ENCODE measurements around the gene ZNF284. TPM values are rescaled to one million over a fixed set of nuclear protein-coding genes. Genes with fewer than 3 reads are reported as not detected.

ZNF284 gene
- total RNA-seq, 2 experiments from 2014 or later: 1.7 to 1.9 TPM

DNA sequence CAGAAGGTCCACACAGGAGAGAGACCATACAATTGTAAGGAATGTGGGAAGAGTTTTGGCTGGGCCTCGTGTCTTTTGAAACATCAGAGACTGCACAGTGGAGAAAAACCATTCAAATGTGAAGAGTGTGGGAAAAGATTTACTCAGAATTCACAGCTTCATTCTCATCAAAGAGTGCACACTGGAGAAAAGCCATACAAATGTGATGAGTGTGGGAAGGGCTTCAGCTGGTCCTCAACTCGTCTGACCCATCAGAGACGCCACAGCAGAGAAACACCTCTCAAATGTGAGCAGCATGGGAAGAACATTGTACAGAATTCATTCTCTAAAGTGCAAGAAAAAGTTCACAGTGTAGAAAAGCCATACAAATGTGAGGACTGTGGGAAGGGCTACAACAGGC lies 35.8 kb downstream of the ZNF284 start:
- TF ChIP-seq, protein P1, sequence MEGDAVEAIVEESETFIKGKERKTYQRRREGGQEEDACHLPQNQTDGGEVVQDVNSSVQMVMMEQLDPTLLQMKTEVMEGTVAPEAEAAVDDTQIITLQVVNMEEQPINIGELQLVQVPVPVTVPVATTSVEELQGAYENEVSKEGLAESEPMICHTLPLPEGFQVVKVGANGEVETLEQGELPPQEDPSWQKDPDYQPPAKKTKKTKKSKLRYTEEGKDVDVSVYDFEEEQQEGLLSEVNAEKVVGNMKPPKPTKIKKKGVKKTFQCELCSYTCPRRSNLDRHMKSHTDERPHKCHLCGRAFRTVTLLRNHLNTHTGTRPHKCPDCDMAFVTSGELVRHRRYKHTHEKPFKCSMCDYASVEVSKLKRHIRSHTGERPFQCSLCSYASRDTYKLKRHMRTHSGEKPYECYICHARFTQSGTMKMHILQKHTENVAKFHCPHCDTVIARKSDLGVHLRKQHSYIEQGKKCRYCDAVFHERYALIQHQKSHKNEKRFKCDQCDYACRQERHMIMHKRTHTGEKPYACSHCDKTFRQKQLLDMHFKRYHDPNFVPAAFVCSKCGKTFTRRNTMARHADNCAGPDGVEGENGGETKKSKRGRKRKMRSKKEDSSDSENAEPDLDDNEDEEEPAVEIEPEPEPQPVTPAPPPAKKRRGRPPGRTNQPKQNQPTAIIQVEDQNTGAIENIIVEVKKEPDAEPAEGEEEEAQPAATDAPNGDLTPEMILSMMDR (IDR thresholded peaks at IDR 0.05): no peak
- no peaks in the 10 kb centered on the region for H3K27me3 Mint-ChIP-seq
- ATAC-seq: no peak
- no peak overlapping the region for H3K4me3 Mint-ChIP-seq
- POLR2A ChIA-PET: no interaction called here
- CTCF ChIA-PET: no interaction called here
- H3K9me3 Mint-ChIP-seq: peaks cover 51% of the 10 kb centered on the region
- intact Hi-C loops (cut with micrococcal nuclease): no loop called here
- H3K27ac Mint-ChIP-seq: no peak overlapping the region
- peaks cover 6% of the 10 kb centered on the region for H3K4me1 Mint-ChIP-seq (ENCODE audit: low read depth)
- no peak for DNase-seq
- H3K36me3 Mint-ChIP-seq (ENCODE audit: low read depth): peaks cover 74% of the 10 kb centered on the region

DNA sequence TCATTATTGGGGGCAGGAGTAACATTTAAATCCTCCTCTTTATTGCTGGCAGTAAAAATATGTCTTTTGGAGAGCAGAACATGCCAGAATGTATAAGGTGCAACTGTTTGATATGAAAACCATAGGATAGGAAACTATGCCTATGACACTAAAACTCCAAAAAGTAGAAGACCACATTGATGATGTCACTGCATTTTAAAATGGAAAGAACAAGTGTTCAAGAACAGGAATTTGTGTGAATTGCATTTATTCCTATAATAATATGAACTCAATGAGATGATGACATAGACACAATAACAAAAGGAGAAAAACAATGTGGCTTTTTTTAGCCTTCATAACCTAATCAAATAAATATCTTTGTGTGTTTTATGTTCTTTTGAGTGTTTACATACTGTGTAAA lies 37.5 kb downstream of the ZNF284 start:
- Mint-ChIP-seq H3K27me3 (no peaks in the 10 kb centered on the region), H3K9me3 (peaks cover 42% of the 10 kb centered on the region), H3K4me1 (ENCODE audit: low read depth) (peaks cover 10% of the 10 kb centered on the region), H3K4me3 (no peak overlapping the region), H3K36me3 (ENCODE audit: low read depth) (peaks cover 61% of the 10 kb centered on the region), H3K27ac (no peak overlapping the region)
- ATAC-seq (no peak), DNase-seq (no peak)
- TF ChIP-seq, protein P1 (IDR thresholded peaks at IDR 0.05): no peak
- CTCF ChIA-PET: no interaction called here
- intact Hi-C loops (cut with micrococcal nuclease): no loop called here
- POLR2A ChIA-PET: interaction anchor here (0.6 kb wide), 1 partner anchor 195 kb away, joined by 3 read pairs; no protein-coding TSS in a partner anchor

DNA sequence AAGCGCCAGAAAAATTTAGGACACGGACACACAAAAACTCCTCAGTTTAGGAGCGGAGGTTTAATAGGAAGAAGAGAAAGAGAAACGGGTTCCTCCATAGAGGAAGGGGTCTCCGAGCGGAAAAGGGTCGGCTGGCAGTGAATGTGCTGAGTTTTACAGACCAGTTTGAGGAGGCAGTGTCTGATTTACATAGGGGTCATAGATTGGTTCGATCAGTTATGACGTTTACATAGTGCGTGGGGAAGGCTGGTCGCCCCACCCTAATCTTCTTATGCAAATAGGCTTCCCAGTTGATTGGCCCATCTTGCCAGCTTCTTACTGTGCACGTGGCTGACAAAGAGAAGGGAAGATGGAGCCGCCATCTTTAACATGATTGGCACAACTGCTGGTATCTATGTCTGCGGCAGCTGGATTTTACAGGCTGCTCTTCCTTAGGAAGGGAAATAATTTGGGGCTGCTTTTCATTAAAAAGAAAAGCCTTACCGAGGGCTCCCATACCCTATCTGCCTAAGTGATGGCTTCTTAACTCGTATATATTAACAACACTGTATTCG lies 40.0 kb downstream of the ZNF284 start:
- peak overlapping the region; percentile 100 for H3K4me3 Mint-ChIP-seq
- H3K9me3 Mint-ChIP-seq: peaks cover 29% of the 10 kb centered on the region
- intact Hi-C loops (cut with micrococcal nuclease): no loop called here
- ATAC-seq (no peak), DNase-seq (peak; percentile 41)
- ChIA-PET CTCF (interaction anchor here (0.6 to 0.9 kb wide), 2 partner anchors 8 to 17 kb away, joined by 3 to 4 read pairs; no protein-coding TSS in a partner anchor), POLR2A (interaction anchor here (0.6 to 1.0 kb wide), 2 partner anchors 17 to 105 kb away, joined by 3 read pairs; no protein-coding TSS in a partner anchor)
- TF ChIP-seq, protein P1 (IDR thresholded peaks at IDR 0.05): no peak
- H3K36me3 Mint-ChIP-seq (ENCODE audit: low read depth): peaks cover 49% of the 10 kb centered on the region
- peaks cover 12% of the 10 kb centered on the region for H3K4me1 Mint-ChIP-seq (ENCODE audit: low read depth)
- H3K27ac Mint-ChIP-seq: no peak overlapping the region
- no peaks in the 10 kb centered on the region for H3K27me3 Mint-ChIP-seq

DNA sequence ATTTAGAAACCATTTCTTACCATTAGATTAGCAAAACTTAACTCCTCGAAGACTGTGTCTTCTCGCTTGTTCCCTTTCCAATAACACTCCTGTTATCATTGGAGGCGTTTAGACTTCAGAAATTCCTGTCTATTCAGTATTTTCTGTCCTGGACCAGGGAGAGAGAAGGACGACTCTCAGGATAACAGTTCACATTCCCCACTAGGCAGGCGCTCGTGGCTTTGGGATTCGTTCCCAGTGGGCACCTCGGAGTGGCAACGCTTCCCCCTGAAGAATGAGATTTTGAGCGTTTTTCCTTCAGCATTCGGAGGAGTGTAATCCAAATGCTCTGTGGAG lies 40.8 kb downstream of the ZNF284 start:
- Mint-ChIP-seq H3K9me3 (peaks cover 21% of the 10 kb centered on the region), H3K4me3 (peak overlapping the region; percentile 100), H3K4me1 (ENCODE audit: low read depth) (peaks cover 12% of the 10 kb centered on the region), H3K36me3 (ENCODE audit: low read depth) (peaks cover 46% of the 10 kb centered on the region), H3K27me3 (no peaks in the 10 kb centered on the region), H3K27ac (peak overlapping the region; percentile 96)
- TF ChIP-seq, protein P1 (IDR thresholded peaks at IDR 0.05): no peak
- ATAC-seq (no peak), DNase-seq (no peak)
- CTCF ChIA-PET: no interaction called here
- intact Hi-C loops (cut with micrococcal nuclease): no loop called here
- POLR2A ChIA-PET: interaction anchor here (1.0 to 1.3 kb wide), 2 partner anchors 18 to 363 kb away, joined by 3 read pairs; no protein-coding TSS in a partner anchor

DNA sequence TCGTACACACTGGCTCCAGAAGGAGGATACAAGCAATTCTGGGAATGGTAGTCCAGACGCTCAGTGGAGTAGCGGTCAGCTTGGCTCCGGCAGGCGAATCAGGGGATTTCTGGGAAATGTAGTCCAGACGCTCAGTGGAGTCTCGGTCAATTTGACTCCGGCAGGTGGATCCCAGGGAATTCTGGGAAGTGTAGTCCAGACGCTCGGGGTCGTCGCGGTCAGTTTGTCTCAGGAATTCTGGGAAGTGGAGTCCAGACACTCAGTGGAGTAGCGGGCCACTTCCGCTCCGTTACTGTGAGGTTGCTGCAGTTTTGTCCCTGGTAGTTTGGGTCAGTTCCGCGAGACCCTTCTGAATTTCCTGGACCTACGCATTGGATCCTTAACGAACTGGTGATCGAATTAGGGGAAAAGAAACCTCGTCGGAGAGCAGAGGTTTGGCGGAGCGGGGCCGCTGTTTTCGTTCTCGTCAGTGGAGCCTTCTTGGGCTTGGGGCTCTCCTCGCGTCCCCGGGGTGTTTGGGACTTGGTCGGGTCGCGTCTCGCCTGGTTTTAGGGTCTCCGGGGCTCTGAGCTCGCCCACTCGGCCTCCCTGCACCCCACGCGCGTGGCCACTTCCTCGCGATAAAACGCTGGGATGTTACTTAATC lies 41.3 kb downstream of the ZNF284 start, which contains the start of gene ZNF225:
Gene ZNF225 (plus strand): TSS at position 262 of the 646 bp plus-strand sequence. CDS start 2,429 bp downstream, outside the sequence.
- DNase-seq (peak; percentile 93), ATAC-seq (peak; percentile 94)
- POLR2A ChIA-PET: interaction anchor here (1.0 to 1.3 kb wide), 2 partner anchors 18 to 363 kb away, joined by 3 read pairs; no protein-coding TSS in a partner anchor
- intact Hi-C loops (cut with micrococcal nuclease): no loop called here
- Mint-ChIP-seq H3K4me3 (peak within 1 kb of the TSS; percentile 100), H3K27me3 (no peaks in the 10 kb centered on the region), H3K36me3 (ENCODE audit: low read depth) (peaks cover 45% of the 10 kb centered on the region), H3K9me3 (peaks cover 16% of the 10 kb centered on the region), H3K4me1 (ENCODE audit: low read depth) (peaks cover 12% of the 10 kb centered on the region), H3K27ac (peak within 1 kb of the TSS; percentile 96)
- TF ChIP-seq, protein P1 (IDR thresholded peaks at IDR 0.05): no peak
- CTCF ChIA-PET: interaction anchor here (1.1 to 1.2 kb wide), 2 partner anchors 19 to 29 kb away, joined by 3 to 5 read pairs; partner anchors contain the start of genes ZNF224 and ZNF234
